Small intestine (tissue), 7 donors: Measurements from ENCODE around the gene TECR. TPM values are rescaled to one million over a fixed set of nuclear protein-coding genes. Genes with fewer than 3 reads are reported as not detected.
"Not testable (repeated sequence)": the region's sequence is repeated elsewhere in the genome, so short reads cannot be mapped to it uniquely, and the experiment has no call there.

Source experiments
- DNase-seq, 2 donors: peaks; one replicate each; pipeline versions ENCODE4 v3.0.0 to v3.0.0-alpha.2; 2013
- FAIRE-seq: peaks from 2 replicates; lab custom pipeline; 2012; peaks lifted over from hg19 to GRCh38; lab: Jason Lieb, UNC
- H3K27ac ChIP-seq, 3 donors: one replicate each; pipeline ENCODE4 v1.5.1; 2013; ENCODE audit warnings: low read length in 2 of 3, mild to moderate bottlenecking in 2 of 3, control low read depth in 1 of 3, inconsistent platforms in 1 of 3, low read depth in 1 of 3, moderate library complexity in 1 of 3
- H3K27me3 ChIP-seq, 3 donors: one replicate each; pipeline ENCODE4 v1.6.1; 2013; ENCODE audit warnings: low read length in 3 of 3, inconsistent platforms in 1 of 3; ENCODE audit not compliant: control insufficient read depth in 3 of 3, insufficient read depth in 3 of 3
- H3K36me3 ChIP-seq, 3 donors: one replicate each; pipeline ENCODE4 v1.6.1; 2013; ENCODE audit warnings: low read length in 3 of 3, inconsistent platforms in 1 of 3, low read depth in 1 of 3, mild to moderate bottlenecking in 1 of 3, moderate library complexity in 1 of 3; ENCODE audit not compliant: control insufficient read depth in 3 of 3, insufficient read depth in 2 of 3
- H3K4me1 ChIP-seq, 3 donors: one replicate each; pipeline ENCODE4 v1.6.1; 2013; ENCODE audit warnings: low read length in 2 of 3, inconsistent platforms in 1 of 3, low read depth in 1 of 3, mild to moderate bottlenecking in 1 of 3, moderate library complexity in 1 of 3; ENCODE audit not compliant: control insufficient read depth in 3 of 3, insufficient read depth in 2 of 3
- H3K4me3 ChIP-seq, 3 donors: one replicate each; pipeline ENCODE4 v1.5.1; 2013; ENCODE audit warnings: low read length in 3 of 3, control low read depth in 1 of 3, inconsistent platforms in 1 of 3, low read depth in 1 of 3, mild to moderate bottlenecking in 1 of 3, moderate library complexity in 1 of 3
- H3K9me3 ChIP-seq, 2 donors: one replicate each; pipeline ENCODE4 v1.6.1; 2013; ENCODE audit warnings: low read depth in 1 of 2, low read length in 1 of 2; ENCODE audit not compliant: control insufficient read depth in 2 of 2, insufficient read depth in 1 of 2
- WGBS, 3 donors: extraction: QIAGEN DNeasy Blood & Tissue Kit; methylation state at CpG; one replicate each; pipeline ENCODE4 v1.1.7; 2013; 5-methylcytosine and 5-hydroxymethylcytosine counted together
- polyA plus RNA-seq, 4 donors: library from polyadenylated mRNA; stranded (reverse) in 3 of 4; unstranded in 1 of 4; fragments of 200-250 nt in 3 of 4; fragments of 120-200 nt in 1 of 4; gene quantifications; one replicate each; pipeline versions ENCODE4 v1.2.1 to v1.2.3, GENCODE V29; 2013
- donor health status: healthy with polysubstance abuse.
- donor health status: control.
- donor health status: control.
- donor health status: Bipolar disorder and iron deficiency.
- donor health status: healthy.

The TECR gene
- polyA plus RNA-seq, 4 donors: 147 to 287 (median 200) TPM

- H3K27me3 ChIP-seq, H3K27ac ChIP-seq, DNase-seq, H3K9me3 ChIP-seq, H3K36me3 ChIP-seq, H3K4me1 ChIP-seq, H3K4me3 ChIP-seq, FAIRE-seq: not testable (repeated sequence)
- WGBS, 3 donors: 70 to 87% (median 75%) methylated on average over 5 of the region's 5 CpGs
These were observed 82.8 kb downstream of the TECR start for GRCh38 chr19:14612242-14612641.

GRCh38 chr19:14612657-14613056 lies 83.3 kb downstream of the TECR start:
- Histone ChIP-seq H3K4me3 (no peak overlapping the region), H3K4me1 (no peaks in the 10 kb centered on the region), H3K36me3 (no peaks in the 10 kb centered on the region), H3K27ac (no peak overlapping the region), H3K9me3 (no peaks in the 10 kb centered on the region), H3K27me3 (no peaks in the 10 kb centered on the region)
- no peak for DNase-seq
- 88 to 96% (median 89%) methylated on average over 4 of the region's 4 CpGs for WGBS, 3 donors
- FAIRE-seq: no peak

- not testable (repeated sequence) for H3K9me3 ChIP-seq, H3K27me3 ChIP-seq, DNase-seq, H3K4me3 ChIP-seq, H3K36me3 ChIP-seq, H3K4me1 ChIP-seq, H3K27ac ChIP-seq, FAIRE-seq
- 64 to 73% (median 72%) methylated on average over 14 of the region's 14 CpGs for WGBS, 3 donors
These were observed 84.2 kb downstream of the TECR start for GRCh38 chr19:14613399-14614098.

GRCh38 chr19:14614099-14614412 lies 84.7 kb downstream of the TECR start:
- Histone ChIP-seq H3K36me3 (no peaks in the 10 kb centered on the region), H3K4me3 (no peak overlapping the region), H3K27me3 (no peaks in the 10 kb centered on the region), H3K4me1 (no peaks in the 10 kb centered on the region), H3K9me3 (peaks cover 0 to 3% of the 10 kb centered on the region in 2 donors), H3K27ac (no peak overlapping the region)
- no peak for FAIRE-seq
- 45 to 57% (median 47%) methylated on average over 4 of the region's 4 CpGs for WGBS, 3 donors
- DNase-seq: no peak

Other genes with a start within 250 kb of the TECR start
- gene ADGRE5, start 148.2 kb upstream of the TECR start, polyA plus RNA-seq: 10 to 100 TPM; 13.6 to 61.9 (median 33.6) TPM
- gene DDX39A, start 110.3 kb upstream of the TECR start, polyA plus RNA-seq: 100 to 1,000 TPM in 3 of 4 donors, 10 to 100 TPM in 1; 61.9 to 139 (median 125) TPM
- gene PKN1, start 96.3 kb upstream of the TECR start, polyA plus RNA-seq: 10 to 100 TPM in 3 of 4 donors, 1 to 10 TPM in 1; 8.9 to 65.3 (median 31.4) TPM
- under 1 TPM in 2 of 4 donors, not detected in 2; 0.37 to 0.64 TPM for gene PTGER1, start 54.2 kb upstream of the TECR start, polyA plus RNA-seq
- gene GIPC1, start 33.5 kb upstream of the TECR start, polyA plus RNA-seq: 10 to 100 TPM; 43.1 to 91.2 (median 65.2) TPM
- gene DNAJB1, start 11.2 kb upstream of the TECR start, polyA plus RNA-seq: 10 to 100 TPM; 39.4 to 87.7 (median 44.2) TPM
- 100 to 1,000 TPM; 127 to 818 (median 624) TPM for gene NDUFB7, start 42.5 kb downstream of the TECR start, polyA plus RNA-seq
- gene CLEC17A, start 53.5 kb downstream of the TECR start, polyA plus RNA-seq: under 1 TPM in 2 of 4 donors, not detected in 2; 0.24 to 0.55 TPM
- under 1 TPM in 3 of 4 donors, not detected in 1; 0.03 to 0.77 (median 0.54) TPM for gene ADGRE3, start 145.2 kb downstream of the TECR start, polyA plus RNA-seq
- 10 to 100 TPM in 1 of 4 donors, 1 to 10 TPM in 3; 2.7 to 10.3 (median 4.5) TPM for gene ZNF333, start 160.5 kb downstream of the TECR start, polyA plus RNA-seq
- 1 to 10 TPM in 1 of 4 donors, under 1 TPM in 3; 0.22 to 1.2 (median 0.58) TPM for gene ADGRE2, start 249.0 kb downstream of the TECR start, polyA plus RNA-seq